Dedifferentiated amniotic fluid mesenchymal stem cell (primary cell): ENCODE measurements around the gene SLC7A8.

Source experiments
- DNase-seq: peaks from one replicate; pipeline ENCODE4 v3.0.0-alpha.2; 2016; ENCODE audit errors: extremely low spot score

The SLC7A8 gene

GRCh38 chr14:23130871-23131270, 52.6 kb downstream of the SLC7A8 start:
- no peak for DNase-seq

GRCh38 chr14:23129759-23130316, 53.6 kb downstream of the SLC7A8 start:
- DNase-seq = no peak

GRCh38 chr14:23128969-23129758, 54.3 kb downstream of the SLC7A8 start:
- no peak for DNase-seq

DNA sequence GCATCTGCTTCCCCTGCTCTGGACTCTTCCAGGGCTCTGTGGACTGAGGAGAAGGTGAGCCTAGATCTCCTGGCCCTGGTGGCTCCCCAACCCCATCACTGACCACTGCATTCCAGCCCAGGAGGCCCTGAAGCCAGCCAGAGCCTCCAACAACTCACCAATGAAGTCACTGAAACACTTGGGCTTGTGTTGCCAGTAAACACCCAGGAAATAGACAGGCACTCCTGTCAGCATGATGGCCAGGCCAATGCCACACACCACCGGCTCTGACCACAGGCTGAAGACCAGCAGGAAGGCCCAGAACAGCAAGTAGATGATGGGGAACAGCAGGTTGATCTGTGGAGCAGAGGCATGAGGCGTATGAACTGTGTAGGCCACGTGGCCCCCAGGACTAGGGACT, 55.6 kb downstream of the SLC7A8 start:
- DNase-seq = no peak

- no peak for DNase-seq
Measured at GRCh38 chr14:23126548-23127278, 56.7 kb downstream of the SLC7A8 start.

- DNase-seq = no peak
Measured at GRCh38 chr14:23125933-23126524, 57.4 kb downstream of the SLC7A8 start.

GRCh38 chr14:23125011-23125410, 58.4 kb downstream of the SLC7A8 start:
- DNase-seq = no peak

DNA sequence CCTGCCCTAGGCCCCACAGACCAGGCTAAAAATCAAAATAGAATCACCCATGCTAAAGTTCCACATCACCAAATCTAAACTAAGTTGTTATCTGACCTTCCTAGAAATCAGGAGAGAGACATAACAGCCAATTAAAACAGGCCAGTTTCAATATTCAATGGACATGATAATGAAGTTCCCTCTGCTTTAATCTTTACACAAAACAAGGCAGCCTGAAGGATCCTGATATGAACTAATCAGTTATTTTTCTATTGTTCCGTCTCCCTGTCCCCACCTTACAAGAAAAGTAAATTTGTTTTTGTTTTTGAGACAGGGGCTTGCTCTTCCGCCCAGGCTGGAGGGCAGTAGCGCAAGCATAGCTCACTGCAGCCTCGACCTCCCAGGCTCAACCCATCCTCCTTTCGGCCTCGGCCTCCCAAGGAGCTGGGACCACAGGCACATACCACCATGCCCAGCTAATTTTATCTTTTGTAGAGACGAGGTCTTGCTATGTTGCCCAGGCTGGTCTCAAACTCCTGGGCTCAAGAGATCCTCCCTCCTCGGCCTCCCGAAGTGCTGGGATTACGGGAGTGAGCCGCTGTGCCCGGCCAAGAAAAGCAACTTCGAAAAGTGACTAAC, 59.0 kb downstream of the SLC7A8 start:
- DNase-seq = no peak

DNA sequence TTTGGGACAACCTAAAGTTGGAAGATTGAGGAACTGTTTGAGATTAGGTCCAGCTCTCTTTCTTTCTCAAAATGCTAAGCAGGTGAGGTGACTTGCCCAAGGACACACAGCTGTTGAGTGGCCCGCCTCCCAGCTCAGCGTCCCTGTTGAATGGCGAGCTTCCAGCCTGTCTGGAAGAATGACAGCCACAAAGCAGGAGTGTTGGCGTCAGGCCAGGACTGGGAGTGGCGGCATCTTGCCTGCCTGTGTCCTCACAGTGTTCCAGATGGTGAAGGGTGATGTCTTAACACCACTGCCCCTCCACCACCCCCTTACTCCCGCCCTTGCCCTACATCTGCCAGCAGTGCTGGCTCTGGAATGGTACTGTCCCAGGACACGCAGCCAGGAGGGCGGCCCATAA, 60.0 kb downstream of the SLC7A8 start:
- no peak for DNase-seq

GRCh38 chr14:23122086-23122485, 61.4 kb downstream of the SLC7A8 start:
- no peak for DNase-seq

- DNase-seq = no peak
Measured at GRCh38 chr14:23121361-23121771, 62.1 kb downstream of the SLC7A8 start.

- peak; percentile 92 for DNase-seq
Measured at GRCh38 chr14:23120541-23121251, 62.8 kb downstream of the SLC7A8 start.

GRCh38 chr14:23119363-23120327, 63.8 kb downstream of the SLC7A8 start:
- DNase-seq = no peak

- DNase-seq = no peak
Measured at GRCh38 chr14:23118506-23119362, 64.7 kb downstream of the SLC7A8 start, which contains the start of gene CEBPE. Gene CEBPE, minus strand, starts transcription at chr14:23119255. Its CDS starts 164 bp downstream, at chr14:23119091.

DNA sequence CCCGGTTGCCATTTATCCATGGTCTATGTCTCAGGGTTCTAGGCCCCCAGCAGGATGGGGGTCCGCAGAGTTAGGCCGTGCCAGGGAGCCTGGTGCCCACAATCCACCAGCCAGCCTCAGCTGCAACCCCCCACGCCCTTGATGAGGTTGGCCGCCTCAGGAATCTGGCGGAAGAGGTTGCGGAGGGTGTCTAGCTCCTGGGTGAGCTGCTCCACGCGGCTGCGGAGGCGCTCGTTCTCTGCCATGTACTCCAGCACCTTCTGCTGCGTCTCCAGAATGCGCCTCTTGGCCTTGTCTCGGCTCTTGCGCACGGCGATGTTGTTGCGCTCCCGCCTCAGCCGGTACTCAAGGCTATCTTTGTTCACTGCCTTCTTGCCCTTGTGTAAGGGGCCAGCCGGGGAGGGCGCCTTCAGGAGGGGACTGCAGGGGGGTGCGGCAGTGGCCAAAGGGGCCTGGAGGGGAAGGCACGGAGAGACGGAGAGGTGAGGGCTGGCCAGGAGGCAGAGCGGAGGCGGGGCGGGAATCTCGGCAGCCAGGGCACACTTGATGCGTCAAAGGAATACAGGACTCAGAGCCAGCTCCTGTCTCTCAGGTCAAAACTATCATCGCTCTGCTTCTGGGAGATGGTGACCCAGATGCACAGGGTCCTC, 66.0 kb downstream of the SLC7A8 start:
- no peak for DNase-seq

DNA sequence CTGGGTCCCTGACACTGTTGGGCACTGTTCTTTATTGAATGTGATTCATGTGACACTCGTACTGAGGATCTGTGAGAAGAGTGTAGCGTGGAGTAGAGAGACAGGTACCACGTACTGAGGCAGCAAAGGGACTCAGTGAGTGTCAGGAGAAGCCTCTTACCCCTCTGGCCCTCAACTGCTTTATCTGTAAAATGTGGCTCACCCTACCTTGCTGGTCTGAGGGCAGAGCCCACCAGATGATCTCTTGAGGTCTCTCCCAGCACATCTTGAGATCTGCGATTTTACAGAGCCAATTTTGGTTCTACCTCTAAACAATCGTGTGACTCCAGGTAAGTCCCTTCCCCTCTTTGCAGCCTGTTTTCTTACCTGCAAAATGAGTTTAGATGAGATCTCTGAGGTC, 67.5 kb downstream of the SLC7A8 start:
- DNase-seq = no peak

DNA sequence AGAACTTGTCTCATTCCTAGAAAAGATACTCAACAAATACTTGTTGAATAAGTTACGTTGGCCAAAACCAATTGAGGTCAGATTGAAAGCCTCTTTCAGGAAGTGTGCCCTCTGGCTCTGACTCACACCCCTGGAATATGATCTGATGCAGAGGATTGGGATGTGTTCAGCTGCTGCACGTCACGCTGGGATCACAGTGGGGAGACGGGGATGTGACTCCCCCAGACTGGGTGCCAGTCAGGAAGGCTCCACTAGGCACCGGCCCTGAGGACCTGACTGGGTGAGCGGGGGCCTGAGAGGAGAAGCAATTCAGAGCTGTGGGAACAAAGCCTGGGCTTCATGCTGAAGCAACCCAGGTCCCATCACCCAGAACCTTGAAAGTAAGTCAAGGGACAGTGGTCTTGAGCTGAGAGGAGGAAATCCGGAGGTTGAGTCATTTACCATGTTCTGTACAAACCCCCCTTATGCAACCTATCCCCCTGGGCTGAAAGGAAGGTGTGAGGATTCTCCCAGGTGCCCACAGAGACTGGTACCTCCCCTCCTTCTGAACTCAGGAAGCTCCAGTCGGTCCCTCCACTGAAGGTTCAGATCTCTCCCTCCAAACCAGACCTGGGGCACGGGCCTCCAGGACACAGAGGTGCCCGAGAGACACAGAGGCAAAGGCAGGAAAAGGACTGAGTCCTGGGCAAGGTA, 68.3 kb downstream of the SLC7A8 start:
- peak; percentile 86 for DNase-seq

DNA sequence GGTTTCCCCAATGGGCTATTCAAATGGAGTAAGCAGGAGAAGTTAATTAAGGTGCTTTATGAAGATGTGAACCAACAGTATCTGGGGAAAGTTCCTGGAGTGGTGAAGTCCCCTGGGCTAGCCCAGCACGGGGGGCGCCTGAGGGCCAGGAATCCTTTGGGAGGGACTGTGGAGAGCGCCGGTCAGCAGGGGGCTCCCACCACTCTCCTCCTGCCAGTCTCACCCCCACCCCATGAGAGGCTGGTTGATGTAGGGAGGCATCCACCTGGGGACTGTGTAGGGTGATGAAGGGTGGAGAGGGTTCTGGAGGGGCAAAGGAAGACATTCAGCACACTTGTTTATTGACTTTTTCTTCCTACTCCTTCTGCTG, 68.8 kb downstream of the SLC7A8 start:
- no peak for DNase-seq
